HG03432 (cell line): ENCODE results near the gene SLC2A13.

Experiments used
- ATAC-seq: cut with Tn5 transposase; IDR thresholded peaks from one replicate; pipeline ENCODE4 v1.9.1; 2021; ENCODE audit warnings: mild to moderate bottlenecking, moderate library complexity; ENCODE audit not compliant: unreplicated experiment

SLC2A13 gene

GRCh38 chr12:40002178-40003169 lies 103.4 kb downstream of the SLC2A13 start:
- no peak for ATAC-seq

GRCh38 chr12:40001406-40001805 lies 104.5 kb downstream of the SLC2A13 start:
- no peak for ATAC-seq

- no peak for ATAC-seq
These were observed 105.0 kb downstream of the SLC2A13 start for GRCh38 chr12:40000884-40001283.

GRCh38 chr12:39993268-39993667 lies 112.6 kb downstream of the SLC2A13 start:
- no peak for ATAC-seq

GRCh38 chr12:39990122-39991101 lies 115.5 kb downstream of the SLC2A13 start:
- peak; percentile 96 for ATAC-seq

- ATAC-seq, result no peak
These were observed 116.4 kb downstream of the SLC2A13 start for GRCh38 chr12:39989501-39989900.

- no peak for ATAC-seq
These were observed 117.3 kb downstream of the SLC2A13 start for GRCh38 chr12:39988574-39988973.

- ATAC-seq, result no peak
These were observed 119.2 kb downstream of the SLC2A13 start for GRCh38 chr12:39986674-39987073.

- no peak for ATAC-seq
These were observed 121.2 kb downstream of the SLC2A13 start for GRCh38 chr12:39984670-39985069.

- no peak for ATAC-seq
These were observed 130.4 kb downstream of the SLC2A13 start for GRCh38 chr12:39975374-39975918.

- ATAC-seq, result no peak
These were observed 133.8 kb downstream of the SLC2A13 start for GRCh38 chr12:39972119-39972518.

GRCh38 chr12:39971348-39971747 lies 134.5 kb downstream of the SLC2A13 start:
- ATAC-seq, result no peak

- ATAC-seq, result no peak
These were observed 139.2 kb downstream of the SLC2A13 start for GRCh38 chr12:39966721-39967120.

GRCh38 chr12:39966256-39966655 lies 139.6 kb downstream of the SLC2A13 start:
- no peak for ATAC-seq

GRCh38 chr12:39959467-39959866 lies 146.4 kb downstream of the SLC2A13 start:
- ATAC-seq, result no peak

GRCh38 chr12:39959031-39959430 lies 146.8 kb downstream of the SLC2A13 start:
- no peak for ATAC-seq

GRCh38 chr12:39958377-39958776 lies 147.5 kb downstream of the SLC2A13 start:
- ATAC-seq, result no peak

GRCh38 chr12:39956725-39957124 lies 149.2 kb downstream of the SLC2A13 start:
- ATAC-seq, result no peak

GRCh38 chr12:39946361-39947280 lies 159.3 kb downstream of the SLC2A13 start:
- no peak for ATAC-seq

- ATAC-seq, result no peak
These were observed 168.8 kb downstream of the SLC2A13 start for GRCh38 chr12:39937119-39937518.
